Naive B cell (primary cell): Measurements from ENCODE around the gene LEKR1. TPM values are rescaled to one million over a fixed set of nuclear protein-coding genes. Genes with fewer than 3 reads are reported as not detected.

Source experiments
- ATAC-seq, 2 donors: fragments of 150-1000 bp; cut with Tn5 transposase; 2 replicates each; pipeline ENCODE4 v1.10.0; 2021; ENCODE audit warnings: low read depth in 2 of 2, mild to moderate bottlenecking in 2 of 2, moderate library complexity in 2 of 2
- DNase-seq: peaks from one replicate; pipeline ENCODE4 v3.0.0; 2022
- H3K27ac Mint-ChIP-seq, 6 donors: one replicate each; pipeline ENCODE4 v1.8.0; 2020 to 2022; ENCODE audit warnings: mild to moderate bottlenecking in 6 of 6, mixed read lengths in 6 of 6, moderate library complexity in 5 of 6, inconsistent platforms in 2 of 6
- H3K27me3 Mint-ChIP-seq, 3 donors: one replicate each; pipeline ENCODE4 v1.8.0; 2021 to 2022; ENCODE audit warnings: mixed read lengths in 3 of 3, mild to moderate bottlenecking in 1 of 3
- H3K36me3 Mint-ChIP-seq, 2 donors: one replicate each; pipeline ENCODE4 v1.8.0; 2020 to 2022; ENCODE audit warnings: mixed read lengths in 2 of 2, inconsistent platforms in 1 of 2, mild to moderate bottlenecking in 1 of 2
- H3K4me1 Mint-ChIP-seq, 3 donors: one replicate each; pipeline ENCODE4 v1.8.0; 2020 to 2022; ENCODE audit warnings: mixed read lengths in 3 of 3, inconsistent platforms in 1 of 3, mild to moderate bottlenecking in 1 of 3, moderate library complexity in 1 of 3
- H3K4me3 Mint-ChIP-seq, 8 donors: one replicate each; pipeline ENCODE4 v1.8.0; 2020 to 2022; ENCODE audit warnings: mild to moderate bottlenecking in 8 of 8, mixed read lengths in 8 of 8, moderate library complexity in 8 of 8, inconsistent platforms in 2 of 8
- H3K9me3 Mint-ChIP-seq, 7 donors: one replicate each; pipeline ENCODE4 v1.8.0; 2020 to 2022; ENCODE audit warnings: mixed read lengths in 7 of 7, mild to moderate bottlenecking in 5 of 7, inconsistent platforms in 2 of 7, moderate library complexity in 1 of 7
- polyA plus RNA-seq, 6 donors: library from polyadenylated mRNA; unstranded; fragments of 300-500 nt; fragmentation: Illumina TruSeq; gene quantifications; one replicate each; pipeline ENCODE4 v1.2.3, GENCODE V29; 2021; ENCODE audit warnings: low read depth in 6 of 6

The LEKR1 gene
- polyA plus RNA-seq, 6 donors from 2014 or later: 1.9 to 12.3 (median 4.8) TPM; not detected in 1

- peaks cover 23 to 27% (median 24%) of the 10 kb centered on the region in 3 donors for H3K27me3 Mint-ChIP-seq
- no peak overlapping the region for H3K27ac Mint-ChIP-seq
- H3K4me3 Mint-ChIP-seq: no peak overlapping the region
- no peaks in the 10 kb centered on the region for H3K36me3 Mint-ChIP-seq
- DNase-seq: no peak
- no peaks in the 10 kb centered on the region for H3K9me3 Mint-ChIP-seq
- ATAC-seq: no peak
- H3K4me1 Mint-ChIP-seq: peaks cover 12 to 16% (median 13%) of the 10 kb centered on the region in 3 donors
These were observed 268.1 kb downstream of the LEKR1 start for GRCh38 chr3:157094301-157094700.

GRCh38 chr3:157094751-157095480 lies 268.8 kb downstream of the LEKR1 start:
- H3K27ac Mint-ChIP-seq: no peak overlapping the region
- no peak for ATAC-seq
- peaks cover 6 to 10% (median 7%) of the 10 kb centered on the region in 3 donors for H3K4me1 Mint-ChIP-seq
- no peaks in the 10 kb centered on the region for H3K9me3 Mint-ChIP-seq
- H3K4me3 Mint-ChIP-seq: no peak overlapping the region
- no peaks in the 10 kb centered on the region for H3K36me3 Mint-ChIP-seq
- DNase-seq: no peak
- H3K27me3 Mint-ChIP-seq: peaks cover 23 to 27% (median 24%) of the 10 kb centered on the region in 3 donors

Other genes starting within 250 kb of the LEKR1 start
- 10 to 100 TPM in 5 of 6 donors, 1 to 10 TPM in 1; 9.9 to 19.5 (median 16.0) TPM for gene TIPARP, start 151.8 kb upstream of the LEKR1 start, polyA plus RNA-seq